Uterus (tissue), 2 donors: Measurements from ENCODE around the gene MYO1G.

Experiments used
- POLR2A ChIP-seq, 2 donors: fragments of 450-650 bp; IDR thresholded peaks; one replicate each; pipeline ENCODE4 v1.6.1; 2016; ENCODE audit warnings: antibody characterized with exemption in 2 of 2, mild to moderate bottlenecking in 1 of 2, moderate library complexity in 1 of 2
- TF ChIP-seq, protein P1 (sequence below), 4 experiments: fragments of 200-600 bp in 2 of 4; fragments of 450-650 bp in 2 of 4; sonication (generic) in 2 of 4; IDR thresholded peaks; one replicate each; pipeline ENCODE4 v1.5.1; 2016 to 2019; ENCODE audit warnings: antibody characterized with exemption in 4 of 4, mild to moderate bottlenecking in 2 of 4, moderate library complexity in 1 of 4

DNA sequence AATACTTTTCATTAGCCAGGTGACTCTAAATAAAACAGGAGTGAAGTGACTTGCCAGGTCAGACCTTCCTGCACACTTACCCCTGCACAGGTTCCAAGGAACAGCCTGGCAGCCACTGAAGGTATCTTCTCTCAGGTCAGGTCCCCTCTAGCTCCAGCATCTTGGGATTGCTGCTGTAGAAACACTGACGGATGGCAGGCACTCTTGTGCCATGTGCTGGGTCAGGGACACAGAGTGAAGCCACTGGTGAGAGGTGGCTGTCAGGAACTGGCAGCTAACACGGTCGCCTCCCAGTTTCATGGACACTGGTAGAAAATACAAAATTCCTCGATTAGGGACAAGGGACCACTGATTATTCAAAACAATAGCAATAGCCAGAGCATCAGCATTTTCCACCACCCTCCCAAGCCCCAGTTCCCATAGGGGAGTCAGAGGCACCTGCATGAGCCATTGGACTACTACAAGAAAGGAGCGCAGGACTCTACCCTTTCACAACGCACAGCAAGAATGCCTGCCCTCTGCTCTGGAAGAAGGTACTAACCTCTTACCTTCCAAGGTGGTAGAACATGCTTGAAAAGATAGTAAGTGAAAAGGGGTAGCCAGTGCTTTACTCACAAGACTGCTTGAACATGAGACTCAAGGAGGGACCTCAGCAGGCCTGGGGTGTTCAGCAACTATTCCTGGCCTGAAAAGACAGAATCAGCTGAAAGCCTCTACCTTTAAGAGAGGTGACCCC, 5.1 kb upstream of the MYO1G start:
- no peak for TF ChIP-seq POLR2A (IDR thresholded peaks at IDR 0.05)
- TF ChIP-seq, protein P1, sequence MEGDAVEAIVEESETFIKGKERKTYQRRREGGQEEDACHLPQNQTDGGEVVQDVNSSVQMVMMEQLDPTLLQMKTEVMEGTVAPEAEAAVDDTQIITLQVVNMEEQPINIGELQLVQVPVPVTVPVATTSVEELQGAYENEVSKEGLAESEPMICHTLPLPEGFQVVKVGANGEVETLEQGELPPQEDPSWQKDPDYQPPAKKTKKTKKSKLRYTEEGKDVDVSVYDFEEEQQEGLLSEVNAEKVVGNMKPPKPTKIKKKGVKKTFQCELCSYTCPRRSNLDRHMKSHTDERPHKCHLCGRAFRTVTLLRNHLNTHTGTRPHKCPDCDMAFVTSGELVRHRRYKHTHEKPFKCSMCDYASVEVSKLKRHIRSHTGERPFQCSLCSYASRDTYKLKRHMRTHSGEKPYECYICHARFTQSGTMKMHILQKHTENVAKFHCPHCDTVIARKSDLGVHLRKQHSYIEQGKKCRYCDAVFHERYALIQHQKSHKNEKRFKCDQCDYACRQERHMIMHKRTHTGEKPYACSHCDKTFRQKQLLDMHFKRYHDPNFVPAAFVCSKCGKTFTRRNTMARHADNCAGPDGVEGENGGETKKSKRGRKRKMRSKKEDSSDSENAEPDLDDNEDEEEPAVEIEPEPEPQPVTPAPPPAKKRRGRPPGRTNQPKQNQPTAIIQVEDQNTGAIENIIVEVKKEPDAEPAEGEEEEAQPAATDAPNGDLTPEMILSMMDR (IDR thresholded peaks at IDR 0.05): no peak
